HG03103 (cell line): Measurements from ENCODE around the gene NTSR2.

Experiments
- ATAC-seq: cut with Tn5 transposase; IDR thresholded peaks from one replicate; pipeline ENCODE4 v1.9.1; 2021; ENCODE audit warnings: low read depth; ENCODE audit not compliant: unreplicated experiment

The NTSR2 gene

GRCh38 chr2:11631462-11631861 lies 38.5 kb downstream of the NTSR2 start:
- ATAC-seq = no peak

GRCh38 chr2:11630855-11631254 lies 39.1 kb downstream of the NTSR2 start:
- no peak for ATAC-seq

- no peak for ATAC-seq
Observed at GRCh38 chr2:11629851-11630250, 40.1 kb downstream of the NTSR2 start.

GRCh38 chr2:11629215-11629614 lies 40.8 kb downstream of the NTSR2 start:
- no peak for ATAC-seq

GRCh38 chr2:11628675-11629074 lies 41.3 kb downstream of the NTSR2 start:
- no peak for ATAC-seq

- no peak for ATAC-seq
Observed at GRCh38 chr2:11625671-11626070, 44.3 kb downstream of the NTSR2 start.

- no peak for ATAC-seq
Observed at GRCh38 chr2:11624893-11625292, 45.1 kb downstream of the NTSR2 start.

GRCh38 chr2:11622611-11623010 lies 47.4 kb downstream of the NTSR2 start:
- ATAC-seq = no peak

GRCh38 chr2:11621410-11621809 lies 48.6 kb downstream of the NTSR2 start:
- no peak for ATAC-seq

GRCh38 chr2:11618708-11619062 lies 51.3 kb downstream of the NTSR2 start:
- no peak for ATAC-seq

- no peak for ATAC-seq
Observed at GRCh38 chr2:11617984-11618707, 51.8 kb downstream of the NTSR2 start.

- ATAC-seq = no peak
Observed at GRCh38 chr2:11617527-11617926, 52.5 kb downstream of the NTSR2 start.

GRCh38 chr2:11616851-11617415 lies 53.1 kb downstream of the NTSR2 start:
- ATAC-seq = no peak

- ATAC-seq = no peak
Observed at GRCh38 chr2:11616097-11616687, 53.8 kb downstream of the NTSR2 start.

- ATAC-seq = no peak
Observed at GRCh38 chr2:11615209-11615608, 54.8 kb downstream of the NTSR2 start.

GRCh38 chr2:11613297-11613696 lies 56.7 kb downstream of the NTSR2 start:
- no peak for ATAC-seq

GRCh38 chr2:11612553-11613215 lies 57.3 kb downstream of the NTSR2 start:
- no peak for ATAC-seq

- no peak for ATAC-seq
Observed at GRCh38 chr2:11611251-11611650, 58.7 kb downstream of the NTSR2 start.

GRCh38 chr2:11610624-11611242 lies 59.3 kb downstream of the NTSR2 start:
- no peak for ATAC-seq
